Activated CD4-positive, CD25-positive, alpha-beta regulatory T cell treated with anti-CD3 and anti-CD28 coated beads, Interleukin-2, amount 50 U/mL, for 16 hours (primary cell): ENCODE results near the gene SWI5.
"Not testable (repeated sequence)": the region's sequence is repeated elsewhere in the genome, so short reads cannot be mapped to it uniquely, and the experiment has no call there.

ENCODE experiments used
- DNase-seq: peaks from one replicate; pipeline ENCODE4 v3.0.0-alpha.2; 2020; ENCODE audit warnings: low read depth, low spot score

SWI5 gene

GRCh38 chr9:128279088-128280073 is 3.3 kb downstream of the SWI5 start:
- not testable (repeated sequence) for DNase-seq

DNA sequence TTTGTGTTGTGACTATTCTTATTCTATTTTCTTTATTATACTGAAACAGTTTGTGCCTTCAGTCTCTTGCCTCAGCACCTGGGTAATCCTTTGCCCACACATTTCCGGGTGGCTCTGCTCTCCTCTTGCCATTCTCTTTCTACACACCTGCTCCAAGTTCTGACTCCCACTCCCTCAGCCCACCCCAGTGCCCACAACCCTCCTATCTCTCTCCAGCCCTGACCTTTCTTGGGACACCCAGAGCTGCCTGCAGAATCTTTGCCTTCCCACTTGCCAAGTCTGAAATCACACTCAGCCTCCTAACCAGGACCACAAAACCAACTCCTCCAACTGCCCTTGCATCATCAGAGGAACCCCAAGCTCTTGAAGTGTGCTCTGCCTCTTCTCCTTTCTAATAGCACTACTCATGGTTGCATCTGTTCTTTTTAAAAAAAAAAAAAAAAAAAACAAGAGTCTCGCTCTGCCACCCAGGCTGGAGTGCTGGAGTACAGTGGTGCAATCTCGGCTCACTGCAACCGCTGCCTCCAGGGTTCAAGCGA is 4.1 kb downstream of the SWI5 start:
- DNase-seq: no peak

- DNase-seq: no peak
Observed at GRCh38 chr9:128282500-128282899, 6.4 kb downstream of the SWI5 start.

GRCh38 chr9:128285033-128285784 is 9.1 kb downstream of the SWI5 start:
- DNase-seq: no peak

DNA sequence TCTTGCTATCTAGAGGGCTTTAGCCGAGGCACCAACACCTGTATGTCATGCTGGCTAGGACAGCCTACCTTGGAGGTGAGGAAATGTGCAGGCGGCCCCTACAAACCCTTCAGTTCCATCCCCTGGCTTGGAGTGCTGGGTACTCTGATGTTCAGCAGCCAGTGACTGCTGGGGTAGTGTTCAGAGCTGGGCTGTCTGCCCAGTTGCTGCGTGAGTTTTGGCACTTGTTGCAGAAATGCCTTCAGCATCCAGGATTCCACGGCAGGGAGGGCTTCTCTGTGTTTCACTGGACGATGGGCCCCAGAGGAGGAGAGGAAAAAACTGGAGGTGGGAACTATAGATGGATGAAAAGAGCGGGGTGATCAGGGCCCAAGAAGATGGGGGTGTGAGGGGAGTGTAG is 10.4 kb downstream of the SWI5 start:
- no peak for DNase-seq

DNA sequence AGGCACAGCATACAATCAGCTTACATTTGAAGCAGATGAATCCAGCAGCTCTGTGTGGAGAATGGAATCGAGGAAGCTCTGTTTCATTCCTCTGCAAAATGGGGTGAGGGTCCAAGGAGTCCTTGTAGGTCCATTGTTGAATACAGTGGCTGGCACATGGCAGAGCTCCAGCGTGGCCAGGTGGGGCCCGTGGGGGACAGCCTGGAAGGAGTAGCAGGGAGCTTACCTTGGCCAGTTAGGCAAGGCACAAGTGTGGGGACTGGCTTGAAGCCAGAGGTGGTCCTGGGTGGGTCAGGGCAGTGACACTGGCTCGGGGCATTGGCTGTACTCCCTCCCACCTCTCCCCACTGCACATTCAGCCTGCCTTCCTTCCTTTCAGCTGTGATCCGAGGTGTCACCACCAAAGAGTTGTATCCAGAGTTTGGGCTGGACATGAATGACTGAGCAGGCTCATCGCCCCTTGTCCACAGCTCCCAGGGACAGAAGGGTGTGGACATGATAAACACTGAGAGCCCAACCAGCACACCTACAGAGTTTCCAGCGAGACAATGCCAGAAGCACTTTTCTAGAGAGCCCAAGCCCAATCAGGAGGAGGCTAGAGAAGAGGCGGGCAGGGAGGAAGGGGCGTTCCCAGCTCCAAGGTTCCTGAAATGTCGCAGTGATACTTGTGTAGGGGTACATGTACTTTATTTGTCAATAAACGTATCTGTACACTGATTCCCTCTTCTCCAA is 12.4 kb downstream of the SWI5 start:
- DNase-seq: no peak

- no peak for DNase-seq
Observed at GRCh38 chr9:128292009-128292408, 15.9 kb downstream of the SWI5 start.

- DNase-seq: no peak
Observed at GRCh38 chr9:128293091-128293490, 17.0 kb downstream of the SWI5 start.

DNA sequence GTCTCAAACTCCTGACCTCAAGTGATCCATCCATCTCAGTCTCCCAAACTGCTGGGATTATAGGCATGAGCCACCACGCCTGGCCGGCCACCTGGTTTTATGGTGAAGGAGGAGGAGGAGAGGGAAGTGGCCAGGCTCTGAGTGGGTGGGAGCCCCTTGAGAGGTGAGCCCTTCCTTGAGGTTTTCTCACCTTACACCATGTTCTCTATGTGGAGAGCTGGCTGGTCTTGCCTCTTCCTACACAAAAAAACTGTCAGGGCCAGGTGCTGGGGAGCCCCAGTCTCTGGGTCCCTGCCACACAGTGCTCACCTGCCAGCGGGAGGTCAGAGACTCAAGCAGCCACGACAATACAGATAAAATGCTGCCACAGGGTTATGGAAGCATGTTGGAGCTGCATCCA is 18.1 kb downstream of the SWI5 start:
- DNase-seq: no peak

- DNase-seq: no peak
Observed at GRCh38 chr9:128296340-128297220, 20.5 kb downstream of the SWI5 start.

GRCh38 chr9:128297221-128297773 is 21.2 kb downstream of the SWI5 start:
- no peak for DNase-seq

DNA sequence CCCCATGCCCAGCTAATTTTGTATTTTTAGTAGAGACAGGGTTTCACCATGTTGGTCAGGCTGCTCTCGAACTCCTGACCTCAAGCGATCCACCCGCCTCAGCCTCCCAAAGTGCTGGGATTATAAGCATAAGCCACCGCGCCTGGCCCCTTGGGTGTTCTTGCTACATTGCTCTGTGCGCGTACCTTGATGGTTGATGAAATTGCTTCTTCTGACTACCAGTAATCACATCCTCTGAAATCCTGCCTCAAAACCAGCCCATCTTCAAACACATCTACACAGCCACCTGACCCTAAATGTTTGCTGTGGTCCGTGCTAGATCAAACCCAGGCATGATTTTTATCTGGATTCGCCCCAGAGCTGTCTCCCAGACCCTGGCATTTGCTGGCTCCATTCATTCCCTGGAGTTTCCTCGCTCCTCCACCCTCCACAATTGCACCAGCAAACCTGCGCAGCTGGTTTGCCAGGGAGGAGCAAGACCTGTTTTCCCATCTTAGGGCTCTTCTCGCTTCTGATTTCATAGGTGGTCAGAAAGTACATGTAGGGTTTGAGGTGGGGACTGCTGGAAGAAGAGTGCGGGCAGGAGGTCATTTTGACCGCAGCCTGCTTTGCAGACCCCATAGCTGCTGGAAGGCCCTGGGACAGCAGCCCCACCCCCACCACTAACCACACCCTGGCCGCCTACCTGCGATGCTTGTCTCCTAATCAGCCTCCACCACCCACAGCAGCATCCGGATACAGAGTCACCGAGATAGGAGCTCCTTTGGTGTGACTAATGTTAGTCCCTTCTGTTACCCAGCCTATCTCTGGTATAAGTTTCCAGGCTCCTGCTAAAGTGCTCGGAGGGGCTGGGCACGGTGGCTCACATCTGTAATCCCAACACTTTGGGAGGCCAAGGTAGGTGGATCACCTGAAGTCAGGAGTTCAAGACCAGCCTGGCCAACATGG is 22.7 kb downstream of the SWI5 start:
- no peak for DNase-seq

DNA sequence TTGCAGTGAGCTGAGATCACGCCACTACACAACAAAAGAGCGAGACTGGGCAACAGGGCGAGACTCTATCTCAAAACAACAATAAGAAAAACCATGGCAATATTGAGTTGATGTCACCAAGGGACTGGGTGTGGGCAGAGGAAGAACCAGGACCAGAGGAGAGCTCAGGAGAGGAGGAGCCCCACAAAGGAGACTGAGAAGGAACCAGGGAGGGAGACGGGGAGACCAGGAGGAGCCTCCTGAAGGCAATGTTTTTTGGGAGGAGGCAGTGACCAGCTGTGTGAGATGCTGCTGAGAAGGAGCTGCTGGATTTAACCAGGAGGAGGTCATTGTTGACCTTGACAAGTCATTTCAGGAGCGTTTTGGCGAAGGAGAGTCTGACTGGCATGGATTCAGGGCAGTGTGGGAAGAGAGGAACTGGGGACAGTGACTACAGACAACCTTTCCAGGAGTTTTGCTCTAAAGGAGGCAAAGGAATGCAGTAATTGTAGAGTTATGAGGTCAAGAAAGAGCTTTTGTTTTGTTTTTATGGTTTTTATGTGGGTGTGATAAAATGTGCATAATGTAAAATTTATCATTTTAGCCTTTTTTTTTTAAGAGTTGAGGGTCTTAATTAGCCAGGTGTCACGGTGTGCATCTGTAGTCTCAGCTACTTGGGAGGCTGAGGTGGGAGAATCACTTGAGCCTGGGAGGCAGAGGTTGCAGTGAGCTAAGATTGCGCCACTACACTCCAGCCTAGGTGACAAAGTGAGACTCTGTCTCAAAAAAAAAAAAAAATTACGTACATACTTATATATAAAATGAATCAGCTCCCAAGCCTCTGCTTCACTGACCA is 28.3 kb downstream of the SWI5 start:
- no peak for DNase-seq

- DNase-seq: no peak
Observed at GRCh38 chr9:128304971-128305288, 28.9 kb downstream of the SWI5 start.

GRCh38 chr9:128309551-128309950 is 33.5 kb downstream of the SWI5 start:
- DNase-seq: no peak

DNA sequence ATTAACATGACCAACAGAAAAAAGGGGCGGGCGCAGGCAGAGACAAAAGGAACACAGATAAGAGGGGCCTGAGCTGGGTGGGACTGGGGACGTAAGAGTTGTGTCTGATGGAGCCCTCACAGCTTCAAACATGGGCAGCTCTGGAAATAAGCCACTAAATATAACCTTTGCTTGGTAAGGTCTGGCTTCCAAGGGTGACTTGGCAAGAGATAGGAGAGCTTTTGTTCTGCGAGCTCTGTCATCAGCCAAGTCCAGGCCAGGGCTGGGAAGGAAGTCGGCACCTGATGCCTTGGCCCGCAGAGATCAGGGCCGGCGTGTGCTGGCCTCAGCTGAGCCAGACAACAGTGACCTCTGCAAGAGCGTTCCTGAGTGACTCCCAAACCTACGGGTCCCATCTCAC is 34.4 kb downstream of the SWI5 start:
- DNase-seq: no peak

- no peak for DNase-seq
Observed at GRCh38 chr9:128314697-128315096, 38.6 kb downstream of the SWI5 start.

DNA sequence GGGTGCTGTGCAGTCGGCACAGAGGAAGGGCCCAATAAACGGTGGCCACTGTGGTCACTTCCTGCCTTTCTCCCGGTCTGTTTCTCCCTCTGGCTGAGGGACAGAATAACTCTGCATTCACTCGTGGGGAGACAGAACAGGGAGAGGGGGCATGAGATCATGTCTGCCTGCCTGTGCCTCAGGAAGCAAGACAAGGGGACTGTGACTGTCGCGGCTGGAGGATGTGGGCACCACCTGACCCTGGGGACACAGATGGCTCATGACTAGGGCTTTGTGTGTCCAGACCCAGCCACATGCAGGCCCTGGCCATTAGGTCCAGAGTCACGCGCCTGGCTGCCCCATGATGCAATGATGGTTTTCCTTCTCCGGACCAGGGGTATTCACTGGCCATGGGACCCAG is 40.3 kb downstream of the SWI5 start:
- no peak for DNase-seq

- DNase-seq: no peak
Observed at GRCh38 chr9:128317629-128318028, 41.6 kb downstream of the SWI5 start.
